ENCODE results near the gene HYAL4.

Gene HYAL4

DNA sequence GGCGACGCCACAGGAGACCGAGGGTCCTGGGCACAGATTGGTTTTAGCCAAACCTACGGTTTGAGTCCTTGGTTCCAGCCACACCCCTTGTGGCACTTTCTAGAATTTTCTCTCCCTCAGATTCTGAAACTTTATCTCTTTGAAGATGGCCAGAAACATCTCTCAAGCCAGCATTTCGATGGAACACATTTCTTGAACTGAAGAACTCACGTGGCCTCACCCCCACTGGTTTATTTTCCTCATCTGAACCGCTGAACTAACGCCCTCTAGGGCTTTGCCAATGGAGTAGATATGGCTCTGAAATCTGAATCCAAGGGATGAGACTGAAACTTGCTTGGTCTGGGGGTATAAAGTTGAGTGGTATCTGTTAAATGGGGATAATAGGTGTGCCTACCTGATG, 73.3 kb downstream of the HYAL4 start:
- DNase-seq, result no peak

DNA sequence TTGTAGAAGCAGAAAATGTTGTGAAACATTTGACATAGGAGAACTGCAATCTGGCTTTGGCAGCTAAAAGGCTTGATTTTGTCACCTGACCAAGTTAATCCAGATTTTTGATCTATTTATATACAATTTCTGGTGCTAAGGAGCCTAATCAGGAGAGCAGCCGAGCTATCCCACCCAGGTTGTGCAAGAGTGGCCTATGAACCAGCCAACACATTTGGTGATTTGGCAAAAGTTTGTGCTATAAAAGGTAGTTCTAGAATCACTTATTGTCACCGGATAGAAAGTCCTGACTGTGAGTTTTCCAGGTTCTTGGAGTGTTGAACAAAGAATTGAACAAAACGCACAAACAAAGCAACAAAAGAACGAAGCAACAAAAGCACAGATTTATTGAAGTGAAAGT, 78.6 kb downstream of the HYAL4 start:
- DNase-seq, result no peak

DNA sequence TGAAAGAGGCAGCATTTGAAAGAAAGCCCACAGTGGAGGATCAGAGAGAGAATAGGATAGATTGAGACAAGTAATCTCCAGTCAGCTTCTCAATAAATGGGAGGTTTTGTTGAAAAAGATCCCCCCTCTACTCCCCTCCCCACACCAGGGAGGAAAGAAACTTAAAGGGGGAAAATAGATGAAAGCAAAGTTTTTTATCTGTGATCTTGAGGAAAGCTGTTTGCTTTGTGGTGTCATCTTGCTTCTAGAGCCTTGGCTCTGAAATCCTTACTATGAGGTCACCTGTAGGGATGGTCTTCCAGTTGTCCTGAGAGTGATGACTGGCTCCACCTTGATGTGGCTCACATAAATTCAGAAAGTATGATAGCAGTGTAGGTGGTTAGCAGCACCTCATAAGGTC, 80.0 kb downstream of the HYAL4 start, which contains the start of gene SPAM1:
Gene SPAM1 (plus strand): TSS at position 301 of the 400 bp plus-strand sequence. CDS start 28,330 bp downstream, outside the sequence.
- DNase-seq, result no peak
